ENCODE results near the gene WDFY4.

The WDFY4 gene

GRCh38 chr10:48774416-48775205, 89.9 kb downstream of the WDFY4 start:
- DNase-seq: no peak

GRCh38 chr10:48775206-48775517, 90.5 kb downstream of the WDFY4 start:
- no peak for DNase-seq

- DNase-seq: no peak
These were observed 91.4 kb downstream of the WDFY4 start for GRCh38 chr10:48776005-48776522.

GRCh38 chr10:48776528-48776927, 91.9 kb downstream of the WDFY4 start:
- no peak for DNase-seq

- no peak for DNase-seq
These were observed 92.4 kb downstream of the WDFY4 start for GRCh38 chr10:48777110-48777509.

GRCh38 chr10:48778193-48778857, 93.7 kb downstream of the WDFY4 start:
- DNase-seq: no peak

GRCh38 chr10:48779077-48779476, 94.4 kb downstream of the WDFY4 start:
- DNase-seq: no peak

- no peak for DNase-seq
These were observed 95.0 kb downstream of the WDFY4 start for GRCh38 chr10:48779546-48780152.

GRCh38 chr10:48780341-48780740, 95.7 kb downstream of the WDFY4 start:
- DNase-seq: no peak

- DNase-seq: no peak
These were observed 97.7 kb downstream of the WDFY4 start for GRCh38 chr10:48782386-48782785.

- DNase-seq: no peak
These were observed 99.4 kb downstream of the WDFY4 start for GRCh38 chr10:48784031-48784430.

GRCh38 chr10:48785796-48786195, 101.1 kb downstream of the WDFY4 start:
- DNase-seq: no peak

- DNase-seq: peak; percentile 38 to 49 (median 47)
These were observed 102.1 kb downstream of the WDFY4 start for GRCh38 chr10:48786606-48787282.

- DNase-seq: no peak
These were observed 103.9 kb downstream of the WDFY4 start for GRCh38 chr10:48788554-48788953.

GRCh38 chr10:48789486-48790456, 105.1 kb downstream of the WDFY4 start:
- no peak for DNase-seq

GRCh38 chr10:48790457-48791044, 105.9 kb downstream of the WDFY4 start:
- no peak for DNase-seq

- DNase-seq: no peak
These were observed 106.7 kb downstream of the WDFY4 start for GRCh38 chr10:48791267-48791928.

- no peak for DNase-seq
These were observed 107.4 kb downstream of the WDFY4 start for GRCh38 chr10:48792121-48792520.

GRCh38 chr10:48792687-48793096, 108.0 kb downstream of the WDFY4 start:
- DNase-seq: no peak

- DNase-seq: no peak
These were observed 109.4 kb downstream of the WDFY4 start for GRCh38 chr10:48794074-48794473.

- no peak for DNase-seq
These were observed 112.1 kb downstream of the WDFY4 start for GRCh38 chr10:48796713-48797245.
